Measurements from ENCODE around the gene APH1B.

APH1B gene

DNA sequence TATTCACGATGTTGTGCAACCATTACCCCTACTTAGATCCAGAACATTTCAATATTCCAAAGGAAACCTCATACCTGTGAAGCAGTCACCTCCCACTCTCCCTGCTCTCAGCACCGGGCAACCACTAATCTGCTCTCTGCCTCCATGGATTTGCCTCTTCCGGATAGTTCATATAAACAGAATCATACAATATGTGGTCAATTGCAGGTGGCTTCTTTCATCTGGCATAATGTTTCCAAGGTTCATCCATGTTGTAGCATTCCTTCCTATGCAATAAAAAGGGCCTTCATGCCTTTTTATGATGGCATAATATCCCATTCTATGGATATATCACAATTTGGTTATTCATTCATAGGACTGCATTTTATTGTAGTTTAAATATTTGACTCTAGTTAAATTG is 80.3 kb downstream of the APH1B start:
- DNase-seq: no peak

DNA sequence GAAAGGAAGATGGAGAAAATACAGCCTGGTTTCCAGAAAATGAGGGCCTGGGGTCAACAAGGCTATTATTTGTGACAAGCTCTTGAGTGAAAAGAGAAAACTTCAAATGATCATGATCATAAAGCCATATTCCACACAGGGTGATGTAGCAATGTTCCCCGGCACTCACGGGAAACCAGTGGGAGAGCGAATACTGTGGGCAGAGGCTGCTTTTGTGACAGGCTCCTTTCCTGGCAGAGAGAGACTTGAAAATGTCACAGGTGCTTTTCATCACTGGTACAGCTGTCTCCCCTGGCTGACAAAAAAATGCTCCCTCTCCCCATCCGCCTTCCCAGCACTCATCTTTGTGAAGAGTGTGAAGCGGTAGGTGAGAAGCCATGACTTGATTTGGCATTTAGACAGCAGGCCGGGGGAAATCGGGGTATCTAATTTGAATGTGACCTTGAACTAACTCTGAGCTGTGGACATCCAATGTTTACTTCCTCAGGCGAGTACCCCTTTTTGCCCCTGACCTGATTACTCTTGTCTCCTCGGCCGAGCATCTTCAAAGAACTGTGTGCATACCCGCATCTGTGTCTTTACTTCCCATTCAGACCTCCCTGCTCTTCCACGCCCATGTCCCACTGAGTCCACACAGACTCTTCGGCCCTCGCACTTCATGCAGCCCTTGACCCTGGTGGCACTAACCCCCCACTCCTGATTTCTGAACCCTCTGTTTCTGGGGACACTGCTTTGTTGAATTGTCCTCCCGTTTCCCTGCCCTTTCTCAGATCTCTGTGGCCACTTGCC is 81.0 kb downstream of the APH1B start:
- DNase-seq: no peak
